HG03469 (cell line): ENCODE measurements around the gene IFNA5.

Experiments used
- ATAC-seq: cut with Tn5 transposase; IDR thresholded peaks from one replicate; pipeline ENCODE4 v1.9.1; 2021; ENCODE audit warnings: mild to moderate bottlenecking, moderate library complexity, moderate number of reproducible peaks; ENCODE audit not compliant: unreplicated experiment

Gene IFNA5

GRCh38 chr9:21305213-21305612 lies at the start of gene IFNA5:
Gene IFNA5, minus strand, starts transcription at chr9:21305313. Its CDS starts 57 bp downstream, at chr9:21305256.
- ATAC-seq: no peak

GRCh38 chr9:21350787-21351186 lies 45.7 kb upstream of the IFNA5 start, which contains the start of gene IFNA6:
Gene IFNA6, minus strand, starts transcription at chr9:21350887. Its CDS starts 0 bp downstream, at chr9:21350887.
- ATAC-seq: no peak

- no peak for ATAC-seq
These were observed 43.4 kb upstream of the IFNA5 start for GRCh38 chr9:21348430-21348970.

GRCh38 chr9:21340735-21341134 lies 35.6 kb upstream of the IFNA5 start:
- no peak for ATAC-seq

- no peak for ATAC-seq
These were observed 31.3 kb upstream of the IFNA5 start for GRCh38 chr9:21336457-21336856.

- peak; percentile 84 for ATAC-seq
These were observed 29.9 kb upstream of the IFNA5 start, which contains the start of gene KLHL9 for GRCh38 chr9:21334701-21335632. Gene KLHL9, minus strand, starts transcription at chr9:21335404. Its CDS starts 545 bp downstream, at chr9:21334859.

GRCh38 chr9:21333226-21333625 lies 28.1 kb upstream of the IFNA5 start:
- no peak for ATAC-seq

GRCh38 chr9:21331676-21332402 lies 26.7 kb upstream of the IFNA5 start:
- ATAC-seq: no peak

- peak; percentile 71 for ATAC-seq
These were observed 21.5 kb upstream of the IFNA5 start for GRCh38 chr9:21326526-21327139.

- no peak for ATAC-seq
These were observed 18.9 kb upstream of the IFNA5 start for GRCh38 chr9:21324047-21324446.

- no peak for ATAC-seq
These were observed 17.9 kb upstream of the IFNA5 start for GRCh38 chr9:21322911-21323461.

GRCh38 chr9:21320465-21320864 lies 15.4 kb upstream of the IFNA5 start:
- ATAC-seq: no peak

GRCh38 chr9:21317956-21318923 lies 13.1 kb upstream of the IFNA5 start:
- no peak for ATAC-seq

- no peak for ATAC-seq
These were observed 11.7 kb upstream of the IFNA5 start for GRCh38 chr9:21316860-21317259.

GRCh38 chr9:21316032-21316842 lies 11.1 kb upstream of the IFNA5 start:
- no peak for ATAC-seq

- ATAC-seq: no peak
These were observed 9.0 kb upstream of the IFNA5 start for GRCh38 chr9:21314152-21314551.

- no peak for ATAC-seq
These were observed 6.8 kb upstream of the IFNA5 start for GRCh38 chr9:21311889-21312288.

GRCh38 chr9:21295992-21296391 lies 9.1 kb downstream of the IFNA5 start:
- ATAC-seq: no peak
